MCF 10A (cell line): ENCODE data around the gene CACNA2D3. TPM values are rescaled to one million over a fixed set of nuclear protein-coding genes. Genes with fewer than 3 reads are reported as not detected.

Experiments
- BruUV-seq: library from RNA; stranded (reverse); fragments of 400-500 nt; replicated peaks from 2 replicates; lab custom pipeline; 2021; lab: Mats Ljungman, UMichigan
- CTCF ChIA-PET: fragments of 300-600 bp; sonication (Branson Sonifier 250); formaldehyde crosslinking; extraction: SDS; loops from one replicate; lab custom pipeline; 2021; ENCODE audit warnings: antibody characterized with exemption, inconsistent platforms; lab: Yijun Ruan, JAX
- POLR2A ChIA-PET: fragments of 300-600, 350-650 bp; sonication (Branson Sonifier 250); formaldehyde crosslinking; extraction: SDS; loops from one replicate; lab custom pipeline; 2020; ENCODE audit warnings: antibody characterized with exemption, inconsistent platforms; lab: Yijun Ruan, JAX
- DNase-seq: peaks from one replicate; pipeline ENCODE4 v3.0.0-alpha.2; 2018; ENCODE audit not compliant: unreplicated experiment
- H3K27ac Mint-ChIP-seq: one replicate; pipeline ENCODE4 v1.8.0; 2022; ENCODE audit warnings: mild to moderate bottlenecking, low read depth, mixed read lengths; ENCODE audit not compliant: unreplicated experiment
- H3K27me3 Mint-ChIP-seq: one replicate; pipeline ENCODE4 v1.8.0; 2022; ENCODE audit warnings: mixed read lengths; ENCODE audit not compliant: insufficient read depth, unreplicated experiment
- H3K36me3 Mint-ChIP-seq: one replicate; pipeline ENCODE4 v1.8.0; 2022; ENCODE audit warnings: mild to moderate bottlenecking, moderate library complexity, mixed read lengths; ENCODE audit not compliant: insufficient read depth, unreplicated experiment
- H3K4me1 Mint-ChIP-seq: one replicate; pipeline ENCODE4 v1.8.0; 2022; ENCODE audit warnings: mixed read lengths; ENCODE audit not compliant: insufficient read depth, unreplicated experiment
- H3K4me3 Mint-ChIP-seq: one replicate; pipeline ENCODE4 v1.8.0; 2022; ENCODE audit warnings: mild to moderate bottlenecking, moderate library complexity, mixed read lengths; ENCODE audit not compliant: unreplicated experiment
- H3K9me3 Mint-ChIP-seq: one replicate; pipeline ENCODE4 v1.8.0; 2022; ENCODE audit warnings: mixed read lengths; ENCODE audit not compliant: unreplicated experiment
- intact Hi-C: fragments of 100-400 bp; cut with micrococcal nuclease; formaldehyde crosslinking; loops from 2 replicates; pipeline ENCODE4 v1.14.1; 2022
- total RNA-seq: library from RNA; stranded (reverse); gene quantifications from 2 replicates; pipeline ENCODE4 v1.2.3, GENCODE V29; 2022
- TF ChIP-seq, protein P1 (sequence below): fragments of 200-600 bp; IDR thresholded peaks from one replicate; pipeline ENCODE4 v1.8.0; 2022; ENCODE audit warnings: antibody characterized with exemption, mild to moderate bottlenecking; ENCODE audit not compliant: unreplicated experiment

CACNA2D3 gene
- total RNA-seq, 1 experiment from 2014 or later: 2.3 TPM

DNA sequence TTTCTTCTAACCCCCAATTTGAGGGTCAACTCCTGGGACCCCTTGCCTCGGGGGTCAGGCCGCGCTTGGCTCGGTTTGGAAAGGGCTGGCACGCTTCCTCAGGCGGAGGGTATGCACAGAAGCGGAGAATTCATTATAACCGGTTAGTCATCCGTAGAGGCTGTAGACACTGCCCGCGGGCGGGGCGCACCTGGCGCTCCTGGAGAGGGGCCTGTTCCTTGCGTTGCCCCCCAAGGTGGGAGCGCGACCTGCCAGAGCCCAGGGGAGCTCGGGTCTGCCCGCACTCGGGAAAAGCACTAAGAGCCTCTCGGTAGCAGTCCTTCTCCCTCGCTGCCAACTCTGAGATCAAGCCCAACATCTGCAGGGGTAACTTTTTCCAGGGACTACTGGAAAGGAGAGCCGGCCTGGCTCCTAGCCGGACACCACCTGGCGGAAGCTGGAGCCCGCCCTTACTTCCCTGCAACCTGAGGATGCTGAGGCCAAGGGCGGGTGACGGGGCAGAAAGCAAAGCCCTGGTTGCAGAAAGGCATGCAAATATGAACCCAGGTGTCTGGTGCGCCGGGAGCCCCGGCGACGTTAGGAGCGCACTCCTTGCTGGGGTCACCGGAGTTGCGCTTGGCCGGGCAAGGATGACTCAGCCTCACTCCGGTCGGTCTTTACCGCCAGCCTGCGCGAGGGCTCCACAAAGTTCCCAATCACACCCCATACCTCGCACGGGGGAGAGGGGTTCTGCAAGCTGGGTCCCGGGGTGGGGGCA, 1.5 kb upstream of the CACNA2D3 start:
- Mint-ChIP-seq H3K4me1 (peaks cover 5% of the 10 kb centered on the region), H3K36me3 (no peaks in the 10 kb centered on the region), H3K9me3 (peaks cover 9% of the 10 kb centered on the region), H3K27ac (no peak overlapping the region), H3K4me3 (no peak overlapping the region), H3K27me3 (peaks cover 42% of the 10 kb centered on the region)
- intact Hi-C loops: no loop called here
- TF ChIP-seq, protein P1, sequence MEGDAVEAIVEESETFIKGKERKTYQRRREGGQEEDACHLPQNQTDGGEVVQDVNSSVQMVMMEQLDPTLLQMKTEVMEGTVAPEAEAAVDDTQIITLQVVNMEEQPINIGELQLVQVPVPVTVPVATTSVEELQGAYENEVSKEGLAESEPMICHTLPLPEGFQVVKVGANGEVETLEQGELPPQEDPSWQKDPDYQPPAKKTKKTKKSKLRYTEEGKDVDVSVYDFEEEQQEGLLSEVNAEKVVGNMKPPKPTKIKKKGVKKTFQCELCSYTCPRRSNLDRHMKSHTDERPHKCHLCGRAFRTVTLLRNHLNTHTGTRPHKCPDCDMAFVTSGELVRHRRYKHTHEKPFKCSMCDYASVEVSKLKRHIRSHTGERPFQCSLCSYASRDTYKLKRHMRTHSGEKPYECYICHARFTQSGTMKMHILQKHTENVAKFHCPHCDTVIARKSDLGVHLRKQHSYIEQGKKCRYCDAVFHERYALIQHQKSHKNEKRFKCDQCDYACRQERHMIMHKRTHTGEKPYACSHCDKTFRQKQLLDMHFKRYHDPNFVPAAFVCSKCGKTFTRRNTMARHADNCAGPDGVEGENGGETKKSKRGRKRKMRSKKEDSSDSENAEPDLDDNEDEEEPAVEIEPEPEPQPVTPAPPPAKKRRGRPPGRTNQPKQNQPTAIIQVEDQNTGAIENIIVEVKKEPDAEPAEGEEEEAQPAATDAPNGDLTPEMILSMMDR: no peak
- ChIA-PET CTCF (interaction anchor here (0.6 kb wide), 1 partner anchor 50 kb away, joined by 3 read pairs; no protein-coding TSS in a partner anchor), POLR2A (no interaction called here)
- BruUV-seq: no TSS peak
- no peak for DNase-seq

DNA sequence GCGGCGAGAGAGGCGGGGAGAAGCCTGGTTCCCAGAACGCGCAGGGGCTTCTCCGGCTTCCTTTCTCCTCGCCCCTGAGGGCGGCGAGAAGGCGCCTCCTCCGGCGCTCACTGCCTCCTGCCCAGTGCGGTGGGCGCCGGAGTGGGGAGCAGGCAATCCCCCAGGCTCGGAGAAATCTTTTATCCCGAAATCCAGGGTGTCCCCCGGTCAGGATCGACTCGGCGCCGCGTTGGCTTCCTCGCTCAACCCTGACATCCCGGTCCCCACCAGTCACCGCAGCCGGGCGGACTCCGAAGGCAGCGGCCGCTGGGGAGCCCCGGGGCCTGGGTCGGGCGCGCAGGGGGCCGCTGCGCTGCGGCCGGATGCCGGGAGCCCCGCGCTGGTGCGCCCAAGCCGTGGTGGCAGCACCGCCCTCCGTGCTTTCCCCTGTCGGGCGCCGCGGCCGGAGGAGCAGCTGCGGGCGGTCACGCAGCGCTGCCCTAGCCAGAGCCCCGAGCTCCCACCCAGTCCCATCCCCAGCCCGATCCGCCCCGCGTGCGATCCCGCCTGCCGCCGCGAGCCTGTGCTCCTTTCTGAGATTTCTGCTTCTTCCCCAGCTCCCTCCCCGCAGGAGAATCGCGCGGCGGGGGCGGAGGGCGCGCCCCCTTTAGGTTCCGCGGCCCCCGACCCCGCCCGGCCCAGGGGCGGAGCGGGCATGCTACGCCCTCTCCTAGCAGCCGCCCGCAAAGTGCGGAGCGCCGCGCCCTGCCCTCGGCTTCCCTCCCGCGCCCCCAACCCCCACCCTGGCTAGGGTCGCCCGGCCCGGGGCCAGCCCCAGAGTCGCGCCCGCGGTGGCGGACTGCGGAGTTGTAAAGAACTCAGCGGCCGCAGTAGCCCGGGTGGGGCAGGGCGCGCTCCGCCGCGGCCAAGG, 683 bp upstream of the CACNA2D3 start:
- POLR2A ChIA-PET: interaction anchor here (0.7 kb wide), 1 partner anchor 95 kb away, joined by 3 read pairs; no protein-coding TSS in a partner anchor

GRCh38 chr3:54123003-54123775, 837 bp downstream of the CACNA2D3 start:
- intact Hi-C loops: no loop called here
- Mint-ChIP-seq H3K36me3 (no peaks in the 10 kb centered on the region), H3K4me1 (peaks cover 5% of the 10 kb centered on the region), H3K27me3 (peaks cover 42% of the 10 kb centered on the region), H3K9me3 (no peaks in the 10 kb centered on the region), H3K27ac (no peak overlapping the region), H3K4me3 (peak overlapping the region; percentile 25)
- BruUV-seq: no TSS peak
- CTCF ChIA-PET: no interaction called here
- TF ChIP-seq, protein P1: no peak
- DNase-seq: no peak
- POLR2A ChIA-PET: no interaction called here

More for the DNA sequence above, 683 bp upstream of the CACNA2D3 start:
- intact Hi-C loops: no loop called here
- CTCF ChIA-PET: interaction anchor here (0.6 kb wide), 1 partner anchor 51 kb away, joined by 3 read pairs; no protein-coding TSS in a partner anchor
- TF ChIP-seq, protein P1: no peak
- no peak overlapping the region for H3K27ac Mint-ChIP-seq
- no TSS peak for BruUV-seq
- H3K4me1 Mint-ChIP-seq: peaks cover 5% of the 10 kb centered on the region
- peaks cover under 1% of the 10 kb centered on the region for H3K9me3 Mint-ChIP-seq
- no peaks in the 10 kb centered on the region for H3K36me3 Mint-ChIP-seq
- peaks cover 42% of the 10 kb centered on the region for H3K27me3 Mint-ChIP-seq
- no peak overlapping the region for H3K4me3 Mint-ChIP-seq
- DNase-seq: no peak
